ENCODE data around the gene LOXL1.
A peak's percentile ranks its signal among the peaks of the same experiment; 100 is the strongest.

Gene LOXL1

GRCh38 chr15:73907035-73907408 lies 19.2 kb upstream of the LOXL1 start:
- in situ Hi-C loops (cut with HindIII; ENCODE audit: low sequenced_read_pairs): no loop called here
- TF ChIP-seq CTCF (IDR thresholded peaks at IDR 0.05; ENCODE audit: low read depth, low read length): no peak
- no peak overlapping the region for H3K4me3 ChIP-seq (ENCODE audit: low read depth, low read length)
- no peak for DNase-seq (ENCODE audit: low read depth, low spot score)

GRCh38 chr15:73908030-73908821 lies 18.0 kb upstream of the LOXL1 start:
- peak; percentile 71 for DNase-seq (ENCODE audit: low read depth, low spot score)
- in situ Hi-C loops (cut with HindIII; ENCODE audit: low sequenced_read_pairs): no loop called here
- no peak overlapping the region for H3K4me3 ChIP-seq (ENCODE audit: low read depth, low read length)
- TF ChIP-seq CTCF (IDR thresholded peaks at IDR 0.05; ENCODE audit: low read depth, low read length): peak; percentile 98

DNA sequence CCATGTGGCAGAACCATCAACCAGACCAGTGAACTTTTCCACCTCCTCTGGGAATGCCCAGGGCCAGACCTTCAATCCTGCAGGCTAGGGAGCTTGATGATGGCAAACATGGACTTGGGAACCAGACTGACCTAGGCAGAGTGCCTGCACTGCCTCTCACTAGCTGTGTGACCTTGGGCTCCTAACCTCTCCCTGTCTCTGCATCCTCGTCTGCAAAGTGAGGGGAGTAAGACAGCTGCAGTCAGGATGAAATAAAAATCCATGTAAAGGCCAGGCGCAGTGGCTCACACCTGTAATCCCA lies 17.5 kb upstream of the LOXL1 start:
- in situ Hi-C loops (cut with HindIII; ENCODE audit: low sequenced_read_pairs): no loop called here

DNA sequence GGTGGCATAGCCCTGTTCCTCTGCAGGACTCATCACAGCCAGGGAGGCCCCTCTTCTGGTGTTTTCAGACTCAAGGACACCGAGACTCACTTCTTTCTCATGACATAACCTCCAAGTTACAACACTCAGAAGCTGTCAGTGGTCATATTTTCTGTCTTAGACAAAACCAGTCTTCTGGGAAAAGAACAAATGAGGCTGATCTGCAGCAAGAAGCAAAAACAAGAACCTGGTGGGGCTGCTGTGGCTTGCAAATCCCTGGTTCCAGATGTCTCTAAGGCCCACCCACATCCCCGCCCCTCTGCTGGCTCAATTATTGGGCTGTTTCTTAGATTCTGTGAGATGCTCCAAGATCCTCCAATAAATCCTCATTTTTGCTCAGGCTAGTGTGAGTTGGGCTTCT lies 16.6 kb upstream of the LOXL1 start:
- in situ Hi-C loops (cut with HindIII; ENCODE audit: low sequenced_read_pairs): no loop called here
- DNase-seq (ENCODE audit: low read depth, low spot score): no peak
- no peak overlapping the region for H3K4me3 ChIP-seq (ENCODE audit: low read depth, low read length)
- TF ChIP-seq CTCF (IDR thresholded peaks at IDR 0.05; ENCODE audit: low read depth, low read length): no peak

More for the DNA sequence above, 17.5 kb upstream of the LOXL1 start:
- TF ChIP-seq CTCF (IDR thresholded peaks at IDR 0.05; ENCODE audit: low read depth, low read length): no peak
- no peak overlapping the region for H3K4me3 ChIP-seq (ENCODE audit: low read depth, low read length)
- DNase-seq (ENCODE audit: low read depth, low spot score): no peak

GRCh38 chr15:73910522-73911303 lies 15.5 kb upstream of the LOXL1 start:
- in situ Hi-C loops (cut with HindIII; ENCODE audit: low sequenced_read_pairs): no loop called here
- TF ChIP-seq CTCF (IDR thresholded peaks at IDR 0.05; ENCODE audit: low read depth, low read length): no peak
- H3K4me3 ChIP-seq (ENCODE audit: low read depth, low read length): no peak overlapping the region
- no peak for DNase-seq (ENCODE audit: low read depth, low spot score)

GRCh38 chr15:73912030-73912596 lies 14.1 kb upstream of the LOXL1 start:
- H3K4me3 ChIP-seq (ENCODE audit: low read depth, low read length): no peak overlapping the region
- in situ Hi-C loops (cut with HindIII; ENCODE audit: low sequenced_read_pairs): no loop called here
- no peak for DNase-seq (ENCODE audit: low read depth, low spot score)
- TF ChIP-seq CTCF (IDR thresholded peaks at IDR 0.05; ENCODE audit: low read depth, low read length): no peak
